ENCODE results near the gene ZNF579. TPM values are rescaled to one million over a fixed set of nuclear protein-coding genes. Genes with fewer than 3 reads are reported as not detected.
"Not testable (repeated sequence)": the region's sequence is repeated elsewhere in the genome, so short reads cannot be mapped to it uniquely, and the experiment has no call there.

The ZNF579 gene
- total RNA-seq, 1 donor from 2014 or later, result 1.8 TPM

DNA sequence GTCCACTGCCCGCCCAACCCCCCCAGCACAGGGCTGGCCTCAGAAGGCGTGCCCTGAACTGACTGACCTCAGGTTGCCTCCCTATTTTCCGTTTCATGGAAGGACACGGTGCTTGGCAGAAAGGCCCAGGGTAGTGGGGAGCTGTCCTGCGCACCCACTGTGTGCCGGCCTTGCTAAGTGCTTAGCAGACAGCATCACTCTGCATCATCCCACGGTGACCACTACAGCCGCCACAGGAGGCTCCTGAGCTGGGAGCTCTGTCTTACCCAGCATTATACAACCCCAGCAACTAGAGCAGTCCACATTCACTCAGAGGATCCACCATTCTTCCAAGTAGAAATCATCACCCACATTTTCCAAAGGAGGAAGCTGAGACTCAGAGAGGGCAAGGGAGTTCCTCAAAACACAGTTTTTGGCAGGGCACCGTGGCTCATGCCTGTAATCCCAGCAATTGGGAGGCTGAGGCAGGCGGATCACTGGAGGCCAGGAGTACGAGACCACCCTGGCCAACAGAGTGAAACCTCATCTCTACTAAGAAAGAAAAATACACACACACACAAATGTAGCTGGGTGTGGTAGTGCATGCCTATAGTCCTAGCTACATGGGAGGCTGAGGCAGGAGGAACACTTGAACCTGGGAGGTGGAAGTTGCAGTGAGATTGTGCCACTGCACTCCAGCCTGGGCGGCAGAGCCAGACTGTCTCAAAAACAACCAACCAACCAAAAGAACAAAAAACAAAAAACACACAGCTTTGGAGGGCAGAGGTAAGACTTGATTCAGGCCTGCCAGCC lies 45.3 kb downstream of the ZNF579 start:
- TF ChIP-seq, protein P1, sequence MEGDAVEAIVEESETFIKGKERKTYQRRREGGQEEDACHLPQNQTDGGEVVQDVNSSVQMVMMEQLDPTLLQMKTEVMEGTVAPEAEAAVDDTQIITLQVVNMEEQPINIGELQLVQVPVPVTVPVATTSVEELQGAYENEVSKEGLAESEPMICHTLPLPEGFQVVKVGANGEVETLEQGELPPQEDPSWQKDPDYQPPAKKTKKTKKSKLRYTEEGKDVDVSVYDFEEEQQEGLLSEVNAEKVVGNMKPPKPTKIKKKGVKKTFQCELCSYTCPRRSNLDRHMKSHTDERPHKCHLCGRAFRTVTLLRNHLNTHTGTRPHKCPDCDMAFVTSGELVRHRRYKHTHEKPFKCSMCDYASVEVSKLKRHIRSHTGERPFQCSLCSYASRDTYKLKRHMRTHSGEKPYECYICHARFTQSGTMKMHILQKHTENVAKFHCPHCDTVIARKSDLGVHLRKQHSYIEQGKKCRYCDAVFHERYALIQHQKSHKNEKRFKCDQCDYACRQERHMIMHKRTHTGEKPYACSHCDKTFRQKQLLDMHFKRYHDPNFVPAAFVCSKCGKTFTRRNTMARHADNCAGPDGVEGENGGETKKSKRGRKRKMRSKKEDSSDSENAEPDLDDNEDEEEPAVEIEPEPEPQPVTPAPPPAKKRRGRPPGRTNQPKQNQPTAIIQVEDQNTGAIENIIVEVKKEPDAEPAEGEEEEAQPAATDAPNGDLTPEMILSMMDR (IDR thresholded peaks at IDR 0.05; ENCODE audit: insufficient read depth, low read length, severe bottlenecking), result no peak
- DNase-seq (ENCODE audit: low read depth), result no peak
- Histone ChIP-seq H3K36me3 (ENCODE audit: control insufficient read depth, insufficient read depth, low read length) (no peaks in the 10 kb centered on the region), H3K4me3 (ENCODE audit: low read depth, low read length) (no peak overlapping the region), H3K27me3 (ENCODE audit: control insufficient read depth, insufficient read depth, low read length) (no peaks in the 10 kb centered on the region)
- FAIRE-seq, result no peak

DNA sequence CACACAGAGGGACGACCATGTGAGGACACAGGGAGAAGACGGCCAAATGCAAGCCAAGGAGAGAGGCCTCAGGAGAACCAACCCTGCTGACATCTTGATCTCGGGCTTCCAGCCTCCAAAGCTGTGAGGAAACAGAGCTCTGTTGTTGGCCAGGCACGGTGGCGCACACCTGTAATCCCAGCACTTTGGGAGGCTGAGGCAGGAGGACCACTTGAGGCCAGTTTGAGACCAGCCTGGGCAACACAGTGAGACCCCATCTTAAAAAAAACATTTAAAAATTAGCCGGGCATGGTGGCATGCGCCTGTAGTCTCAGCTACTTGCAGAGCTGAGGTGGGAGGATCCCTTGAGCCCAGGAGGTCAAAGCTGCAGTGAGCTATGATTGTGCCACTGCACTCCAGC lies 46.4 kb downstream of the ZNF579 start:
- DNase-seq (ENCODE audit: low read depth); H3K4me3 ChIP-seq (ENCODE audit: low read depth, low read length); H3K27me3 ChIP-seq (ENCODE audit: control insufficient read depth, insufficient read depth, low read length); FAIRE-seq; H3K36me3 ChIP-seq (ENCODE audit: control insufficient read depth, insufficient read depth, low read length): not testable (repeated sequence)

DNA sequence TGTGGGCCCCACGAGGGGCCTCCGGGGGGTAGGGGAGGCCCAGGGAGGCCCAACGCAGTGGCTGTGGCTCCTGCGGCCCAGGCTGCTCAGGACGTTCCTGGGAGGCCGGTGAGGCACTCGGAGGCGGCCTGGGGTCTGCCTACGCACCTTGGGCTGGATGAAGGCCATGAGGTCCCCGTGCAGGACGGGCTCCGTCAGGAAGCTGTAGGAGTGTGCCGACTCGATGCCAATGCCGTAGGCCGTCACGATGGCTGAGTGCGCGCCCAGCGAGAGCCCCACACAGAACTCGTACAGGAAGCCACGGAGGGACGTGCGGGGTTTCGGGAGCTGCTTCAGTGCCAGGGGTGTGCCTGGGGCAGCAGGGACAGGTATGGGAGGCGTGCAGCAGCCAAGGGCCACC lies 49.7 kb downstream of the ZNF579 start:
- H3K4me3 ChIP-seq (ENCODE audit: low read depth, low read length), result no peak overlapping the region
- FAIRE-seq (no peak), DNase-seq (ENCODE audit: low read depth) (no peak)
- TF ChIP-seq, protein P1 (IDR thresholded peaks at IDR 0.05; ENCODE audit: insufficient read depth, low read length, severe bottlenecking), result no peak
- no peaks in the 10 kb centered on the region for H3K36me3 ChIP-seq (ENCODE audit: control insufficient read depth, insufficient read depth, low read length)
- H3K27me3 ChIP-seq (ENCODE audit: control insufficient read depth, insufficient read depth, low read length), result no peaks in the 10 kb centered on the region

DNA sequence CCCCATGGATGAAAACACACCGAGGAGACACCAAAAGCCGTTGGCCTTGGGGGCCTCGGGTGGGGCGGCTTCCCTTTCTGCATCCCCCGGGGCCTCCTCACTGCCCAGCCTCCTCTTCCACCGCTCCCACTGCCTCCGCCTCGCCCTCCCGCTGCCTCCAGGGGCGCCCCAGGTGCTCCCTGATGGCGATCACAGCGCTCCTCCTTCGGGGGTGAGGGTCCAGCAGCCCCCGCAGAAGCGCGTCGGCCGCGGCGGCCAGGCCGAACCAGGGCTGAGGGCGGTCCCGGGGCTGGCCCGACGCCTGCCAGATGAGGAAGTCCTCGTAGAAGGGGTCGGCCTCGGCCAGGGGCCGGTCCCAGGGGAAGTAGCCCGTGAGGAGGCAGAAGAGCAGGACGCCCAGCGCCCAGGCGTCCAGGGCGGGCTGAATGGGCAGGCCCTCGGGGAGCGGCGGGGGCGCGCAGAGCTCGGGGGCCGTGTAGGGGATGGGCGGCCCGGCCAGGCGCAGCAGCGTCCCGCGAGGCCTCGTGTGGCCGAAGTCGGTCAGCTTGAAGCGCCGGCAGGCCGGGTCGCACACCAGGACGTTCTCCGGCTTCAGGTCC lies 50.9 kb downstream of the ZNF579 start:
- Histone ChIP-seq H3K4me3 (ENCODE audit: low read depth, low read length) (no peak overlapping the region), H3K36me3 (ENCODE audit: control insufficient read depth, insufficient read depth, low read length) (no peaks in the 10 kb centered on the region), H3K27me3 (ENCODE audit: control insufficient read depth, insufficient read depth, low read length) (no peaks in the 10 kb centered on the region)
- FAIRE-seq, result no peak
- TF ChIP-seq, protein P1 (IDR thresholded peaks at IDR 0.05; ENCODE audit: insufficient read depth, low read length, severe bottlenecking), result no peak
- DNase-seq (ENCODE audit: low read depth), result no peak

DNA sequence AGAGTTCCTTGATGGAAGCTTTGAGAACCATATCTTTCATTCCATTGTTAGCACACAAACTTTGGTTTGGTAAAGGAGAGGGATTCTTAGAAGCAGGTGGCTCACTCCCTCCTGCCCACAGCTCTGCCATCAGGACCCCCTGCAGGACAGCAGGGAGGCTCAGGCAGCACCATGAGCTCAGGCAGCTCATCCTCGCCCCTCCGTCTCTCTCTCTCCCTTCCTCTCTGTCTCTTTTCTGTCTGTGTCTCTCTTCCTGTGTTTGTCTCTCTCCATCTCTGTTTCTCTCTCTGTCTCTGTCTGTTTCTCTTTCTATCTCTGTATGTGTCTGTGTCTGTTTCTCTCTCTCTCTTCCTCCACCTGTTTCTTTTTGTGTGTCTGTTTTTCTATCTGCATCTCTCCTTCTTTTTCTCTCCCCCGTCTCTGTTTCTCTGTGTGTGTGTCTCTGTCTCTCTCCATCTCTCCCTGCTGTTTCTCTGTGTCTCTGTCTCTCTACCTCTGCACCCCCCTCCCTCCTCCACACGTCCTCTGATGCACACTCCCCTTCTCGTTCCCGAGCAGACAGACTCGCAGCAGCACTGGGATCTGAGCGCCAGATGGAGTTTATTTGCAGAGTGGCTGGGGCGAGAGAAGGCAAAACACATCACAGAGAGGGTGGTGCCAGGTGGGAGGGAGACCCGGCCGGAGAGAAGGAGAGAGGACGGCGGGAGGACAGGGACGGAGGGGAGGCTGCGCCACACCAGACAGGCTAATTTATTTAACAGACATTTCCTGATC lies 52.4 kb downstream of the ZNF579 start:
- no peaks in the 10 kb centered on the region for H3K36me3 ChIP-seq (ENCODE audit: control insufficient read depth, insufficient read depth, low read length)
- TF ChIP-seq, protein P1 (IDR thresholded peaks at IDR 0.05; ENCODE audit: insufficient read depth, low read length, severe bottlenecking), result no peak
- H3K4me3 ChIP-seq (ENCODE audit: low read depth, low read length), result no peak overlapping the region
- FAIRE-seq, result no peak
- no peaks in the 10 kb centered on the region for H3K27me3 ChIP-seq (ENCODE audit: control insufficient read depth, insufficient read depth, low read length)
- no peak for DNase-seq (ENCODE audit: low read depth)

All from bronchial epithelial cell (primary cell).